ENCODE measurements around the gene ATP11B.

- TF ChIP-seq CTCF (conservative IDR thresholded peaks at IDR 0.05 in 1 of 2, IDR thresholded peaks at IDR 0.05 in 1 of 2; ENCODE audit: low read depth in 1 of 2, low read length in 2 of 2) (no peak), EZH2 (IDR thresholded peaks at IDR 0.05; ENCODE audit: low read length, missing control alignments) (no peak)
Observed at GRCh38 chr3:182829761-182830405, 36.6 kb downstream of the ATP11B start.
